Adrenal gland (tissue), 5 donors: Measurements from ENCODE around the gene LETMD1.

Experiments used
- CTCF ChIP-seq, 6 experiments: fragments of 450-650 bp in 4 of 6; fragments of 200-600 bp in 2 of 6; sonication (generic) in 1 of 6; IDR thresholded peaks; 1 replicate in 5 of 6; 2 replicates in 1 of 6; pipeline versions ENCODE4 v1.5.1 to v1.8.0; 2016 to 2021; ENCODE audit warnings: antibody characterized with exemption in 6 of 6, mild to moderate bottlenecking in 2 of 6, moderate library complexity in 1 of 6
- POLR2A ChIP-seq, 2 donors: fragments of 450-650 bp; IDR thresholded peaks; one replicate each; pipeline ENCODE4 v1.6.1; 2017; ENCODE audit warnings: antibody characterized with exemption in 2 of 2, mild to moderate bottlenecking in 2 of 2, moderate library complexity in 1 of 2
- donor health status: DM: no; HTN: no; CAD: no.

GRCh38 chr12:51077930-51078329, 29.8 kb downstream of the LETMD1 start:
- TF ChIP-seq CTCF (IDR thresholded peaks at IDR 0.05) (no peak), POLR2A (IDR thresholded peaks at IDR 0.05) (no peak)
